HG03039 (cell line): ENCODE measurements around the gene PLXNA4.

ENCODE experiments used
- ATAC-seq: cut with Tn5 transposase; IDR thresholded peaks from one replicate; pipeline ENCODE4 v1.9.1; 2021; ENCODE audit warnings: mild to moderate bottlenecking, moderate library complexity; ENCODE audit not compliant: unreplicated experiment

Gene PLXNA4

GRCh38 chr7:132446666-132447278, 129.5 kb downstream of the PLXNA4 start:
- no peak for ATAC-seq

- no peak for ATAC-seq
Observed at GRCh38 chr7:132446260-132446659, 130.0 kb downstream of the PLXNA4 start.

GRCh38 chr7:132443761-132444520, 132.3 kb downstream of the PLXNA4 start:
- no peak for ATAC-seq

- no peak for ATAC-seq
Observed at GRCh38 chr7:132441935-132442334, 134.3 kb downstream of the PLXNA4 start.

DNA sequence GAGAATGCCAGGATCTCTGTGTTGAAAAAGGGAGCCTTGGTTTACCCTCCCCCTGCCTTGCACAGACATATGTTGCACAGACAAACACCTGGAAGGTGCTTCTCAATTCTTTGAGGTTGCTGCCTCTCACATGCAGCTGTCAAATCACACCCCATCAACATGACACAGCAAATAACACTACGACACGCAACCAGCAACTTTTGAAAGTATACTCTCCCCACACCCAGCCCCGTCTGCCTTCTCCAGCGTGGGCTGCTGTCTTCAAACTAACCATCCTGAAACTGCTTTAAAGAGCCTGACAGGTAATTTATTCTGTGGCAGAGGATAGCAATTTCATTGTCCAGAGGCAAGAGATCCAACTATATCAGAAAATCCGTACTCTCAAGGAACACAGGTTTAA, 136.1 kb downstream of the PLXNA4 start:
- ATAC-seq = no peak

GRCh38 chr7:132438926-132439325, 137.3 kb downstream of the PLXNA4 start:
- no peak for ATAC-seq

DNA sequence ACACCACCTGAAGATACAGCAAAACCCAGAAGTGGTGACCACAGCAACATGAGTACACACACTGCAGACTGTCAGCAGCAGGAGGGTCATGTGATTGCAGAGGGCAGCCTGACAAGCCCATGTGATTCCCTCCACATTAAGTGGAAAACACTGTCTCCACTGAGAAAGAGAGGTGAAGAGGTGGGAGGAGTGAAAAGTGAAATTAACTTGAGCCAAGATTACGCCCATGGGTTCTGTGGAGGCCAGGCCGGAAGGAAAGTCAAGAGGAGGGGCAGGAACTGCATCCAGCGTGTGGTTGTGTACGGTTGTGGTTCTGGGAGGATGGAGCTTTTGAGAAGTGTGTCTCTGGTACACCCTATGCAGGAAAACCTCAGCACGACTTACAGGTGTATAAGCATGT, 138.5 kb downstream of the PLXNA4 start:
- no peak for ATAC-seq

GRCh38 chr7:132436121-132436520, 140.1 kb downstream of the PLXNA4 start:
- no peak for ATAC-seq

GRCh38 chr7:132435016-132435990, 141.0 kb downstream of the PLXNA4 start:
- ATAC-seq = no peak

DNA sequence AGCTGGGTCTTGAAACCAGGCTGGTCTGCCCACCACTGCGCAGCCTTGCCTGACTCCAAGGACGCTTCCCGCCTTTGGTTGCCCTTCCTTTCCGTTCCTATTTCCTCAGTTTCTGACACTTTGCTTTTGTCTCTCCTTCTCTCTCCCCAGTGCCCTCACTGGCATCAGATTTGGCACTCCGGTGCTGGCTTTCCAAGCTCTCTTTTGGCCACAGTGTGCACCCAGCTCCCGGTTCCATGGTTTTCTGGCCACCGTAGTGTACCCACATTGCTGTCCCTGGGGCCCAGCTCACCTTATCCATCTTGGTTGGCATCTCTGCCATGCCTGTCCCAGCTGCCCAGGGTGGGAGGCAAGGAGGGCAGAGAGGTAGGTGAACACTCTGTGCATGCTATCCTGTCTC, 142.2 kb downstream of the PLXNA4 start:
- no peak for ATAC-seq

GRCh38 chr7:132433301-132433700, 143.0 kb downstream of the PLXNA4 start:
- no peak for ATAC-seq

DNA sequence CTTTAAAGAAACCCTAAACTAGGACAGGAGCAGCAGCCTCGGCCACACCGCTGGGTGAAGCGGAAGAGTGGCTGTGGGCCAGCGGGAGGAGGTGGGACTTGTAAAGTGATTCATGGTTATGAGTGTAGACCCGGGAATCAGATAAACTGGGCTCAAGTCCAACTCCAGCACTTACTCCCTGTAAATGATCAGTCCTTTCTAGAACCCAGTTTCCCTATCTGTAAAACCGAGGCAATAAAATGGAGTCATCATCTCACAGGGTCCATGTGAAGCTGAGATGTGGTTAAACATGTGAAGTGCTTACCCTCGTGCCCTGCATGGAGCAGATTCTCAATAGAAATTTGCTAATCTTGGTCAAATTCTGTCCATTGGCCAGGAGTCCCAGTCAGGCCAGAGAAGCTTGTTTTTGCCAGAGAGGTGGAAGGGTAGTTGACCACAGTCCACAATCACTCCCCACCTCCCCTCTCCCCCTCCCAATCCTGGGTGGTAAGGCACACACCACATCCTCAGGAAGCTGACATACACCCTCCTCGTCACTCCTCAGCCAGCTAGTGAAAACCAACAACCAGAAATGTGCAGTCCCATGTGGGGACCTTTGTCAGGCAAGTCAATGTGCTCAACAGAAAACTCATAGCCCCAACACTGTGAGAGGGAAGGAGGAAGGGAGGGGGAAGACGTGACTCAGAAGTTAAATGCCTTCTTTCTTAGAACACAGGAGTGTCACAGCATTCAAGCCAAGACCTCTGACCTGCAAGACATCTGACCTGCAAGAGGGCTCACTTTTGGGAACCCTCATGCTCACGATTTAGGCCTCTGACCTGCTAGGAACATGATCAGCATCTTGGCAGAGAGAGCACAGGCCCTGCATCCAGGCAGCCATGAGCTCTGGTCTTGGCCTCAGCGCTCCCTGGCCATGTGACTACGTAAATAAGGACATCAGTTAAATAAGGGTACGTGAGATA, 145.1 kb downstream of the PLXNA4 start:
- ATAC-seq = no peak

DNA sequence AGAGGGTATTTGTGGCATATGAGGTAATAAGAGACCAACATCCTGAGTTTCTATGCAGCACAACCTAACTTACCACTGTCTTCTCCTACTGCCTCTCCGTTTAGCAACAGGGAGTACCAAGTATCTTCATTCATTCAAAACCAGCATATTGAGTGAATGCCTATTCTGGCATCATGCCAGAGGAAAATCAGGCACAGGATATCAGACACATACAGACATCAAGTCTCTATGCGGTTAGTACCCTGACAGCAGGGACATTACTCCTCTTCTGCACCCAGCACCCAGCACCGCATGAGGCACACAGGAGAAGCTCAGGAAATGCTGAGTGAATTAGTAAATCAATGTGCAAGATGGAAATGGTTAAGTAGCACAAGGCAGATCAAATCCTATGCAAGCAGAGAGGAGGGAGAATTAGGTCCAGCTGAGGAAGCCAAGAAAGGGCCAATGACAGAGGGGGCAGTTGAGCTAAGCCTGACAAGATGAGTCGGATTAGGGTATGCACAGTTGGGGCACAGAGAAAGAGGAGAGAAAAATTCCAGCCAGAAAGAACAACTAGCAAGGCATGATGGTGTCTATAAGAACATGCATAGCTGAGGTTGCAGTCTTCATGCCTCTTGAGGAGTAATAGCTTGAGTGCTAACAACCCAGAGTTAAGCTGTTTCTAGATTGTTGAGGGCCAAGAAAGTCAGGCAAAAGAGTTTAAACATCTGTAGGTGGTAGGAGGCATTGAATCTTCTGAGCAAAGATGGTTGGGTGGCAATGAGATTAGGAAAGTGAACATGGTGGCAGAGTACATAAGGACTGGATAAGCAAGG, 146.0 kb downstream of the PLXNA4 start:
- ATAC-seq = no peak

- no peak for ATAC-seq
Observed at GRCh38 chr7:132429181-132429580, 147.1 kb downstream of the PLXNA4 start.

DNA sequence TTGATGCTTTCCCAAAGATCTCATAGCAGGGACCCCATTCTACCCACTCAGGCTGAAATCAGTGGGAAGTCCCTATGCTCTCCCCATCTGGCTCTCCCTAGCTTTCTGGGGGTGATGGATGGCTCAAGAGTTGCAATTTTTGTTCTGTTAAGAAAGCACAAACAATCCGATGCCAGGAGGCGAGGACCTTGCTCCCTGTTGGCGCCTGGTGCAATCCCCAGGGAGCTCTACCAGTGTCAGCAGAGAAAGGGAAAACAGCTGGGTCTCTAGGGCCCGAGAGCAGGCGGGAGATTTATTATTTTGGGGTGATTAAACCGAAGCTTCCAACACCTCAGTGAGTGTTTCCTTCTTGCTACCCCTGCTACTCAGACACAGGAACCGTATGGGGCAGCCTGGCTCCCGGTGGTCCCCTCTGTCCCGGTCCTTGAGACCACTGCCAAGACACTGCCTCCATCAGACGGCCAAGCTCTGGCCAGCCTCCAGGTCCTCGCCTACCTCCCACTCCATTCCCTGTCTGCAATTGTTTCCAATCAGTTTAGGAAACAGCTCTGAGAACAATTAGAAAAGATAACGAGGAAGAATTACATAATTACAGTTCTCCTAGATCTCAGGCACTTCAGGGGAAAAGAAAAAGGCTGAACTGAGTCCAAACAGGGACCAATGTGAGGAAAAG, 147.9 kb downstream of the PLXNA4 start:
- ATAC-seq = no peak

DNA sequence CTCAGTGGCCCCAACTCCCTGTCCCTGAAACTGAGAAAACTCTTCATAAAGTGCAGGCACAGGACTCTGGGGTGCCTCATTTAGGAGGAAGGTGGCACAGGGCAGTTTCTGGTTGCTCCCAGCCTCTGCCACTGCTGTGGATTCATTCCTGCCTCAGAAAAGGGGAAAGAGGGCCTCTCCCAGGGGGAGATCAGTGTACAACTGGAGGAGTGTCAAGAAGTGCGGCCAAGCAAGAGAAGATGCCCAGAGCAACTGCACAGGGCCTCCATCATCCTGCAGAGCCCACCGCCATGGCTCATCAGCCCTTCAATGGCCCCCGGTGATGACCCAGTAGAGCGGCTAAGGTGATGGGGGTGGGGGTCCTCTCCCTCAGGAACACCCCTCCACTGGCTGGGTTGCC, 150.3 kb downstream of the PLXNA4 start:
- no peak for ATAC-seq

DNA sequence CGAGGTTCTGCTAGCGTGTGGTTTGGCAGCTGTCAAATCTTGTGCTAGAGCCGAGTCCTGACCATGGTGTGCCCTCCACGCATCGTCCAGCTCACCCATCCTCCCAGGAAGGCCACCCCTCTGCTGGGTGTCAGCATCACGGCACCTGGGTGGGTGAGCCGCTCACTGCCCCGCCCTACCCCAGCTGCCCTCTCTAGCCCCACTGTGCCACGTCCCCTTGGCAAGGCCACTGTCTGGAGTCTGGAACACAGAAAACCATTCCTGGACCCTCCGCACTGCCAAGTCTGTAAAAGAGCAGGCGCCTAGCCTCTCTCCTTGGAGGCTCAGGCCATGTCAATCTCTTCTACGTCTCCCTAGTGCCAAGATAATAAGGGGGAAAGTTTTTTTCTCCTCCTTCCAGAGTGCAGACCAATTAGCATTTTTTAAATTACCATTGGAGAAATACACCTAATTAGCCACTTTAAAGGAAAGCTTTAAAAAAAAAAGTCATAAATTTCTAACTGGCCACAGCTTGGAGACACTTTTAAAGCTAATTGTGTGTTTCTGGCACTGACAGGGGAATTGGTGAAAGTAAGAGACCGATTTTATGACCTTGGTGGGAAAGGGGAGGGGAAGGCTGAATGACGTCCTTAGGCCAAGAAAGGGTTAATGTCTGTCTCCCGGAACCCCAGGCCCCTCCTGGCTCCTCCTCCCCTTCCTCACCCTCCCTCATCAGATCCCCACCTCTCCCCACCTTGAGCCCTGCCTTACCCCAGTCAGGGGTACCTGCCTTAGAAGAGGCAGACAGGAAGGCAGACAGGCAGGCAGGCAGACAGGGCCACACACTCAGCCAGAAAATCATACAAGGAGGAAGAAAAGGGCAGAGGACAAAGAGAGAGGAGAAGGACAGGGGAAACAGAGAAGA, 151.2 kb downstream of the PLXNA4 start:
- ATAC-seq = no peak

- no peak for ATAC-seq
Observed at GRCh38 chr7:132424277-132424676, 152.0 kb downstream of the PLXNA4 start.
